ENCODE measurements around the gene RFX5.
A peak's percentile ranks its signal among the peaks of the same experiment; 100 is the strongest.

GRCh38 chr1:151327223-151327902 lies 19.7 kb downstream of the RFX5 start, which contains the start of gene PI4KB:
- no peak for TF ChIP-seq CTCF (conservative IDR thresholded peaks at IDR 0.05)
- TF ChIP-seq ZFX (IDR thresholded peaks at IDR 0.05) = peak; percentile 91

All from C4-2B (cell line).